Brain microvascular endothelial cell (primary cell): Measurements from ENCODE around the gene FAM228B.

Source experiments
- DNase-seq: peaks from one replicate; pipeline ENCODE4 v3.0.0-alpha.2; 2020
- H3K27ac ChIP-seq: fragments of 250-450 bp; sonication (Bioruptor Pico); 2 replicates; pipeline ENCODE4 v1.5.1; 2020; ENCODE audit warnings: mild to moderate bottlenecking, moderate library complexity
- H3K27me3 ChIP-seq: fragments of 250-450 bp; sonication (Bioruptor Pico); replicated peaks from 2 replicates; pipeline ENCODE4 v1.5.1; 2020; ENCODE audit warnings: mild to moderate bottlenecking
- H3K36me3 ChIP-seq: fragments of 250-450 bp; sonication (Bioruptor Pico); replicated peaks from 2 replicates; pipeline ENCODE4 v1.5.1; 2020; ENCODE audit warnings: mild to moderate bottlenecking
- H3K4me3 ChIP-seq: 2 replicates; pipeline ENCODE4 v1.5.1; 2011; ENCODE audit warnings: low read depth, mild to moderate bottlenecking, control low read depth, low read length, moderate library complexity
- in situ Hi-C: cut with HindIII; loops from 2 replicates; pipeline ENCODE4 v1.10.0; 2017; ENCODE audit warnings: low sequenced_read_pairs, low pct_ligation_motif_present
- TF ChIP-seq, protein P1 (sequence below): IDR thresholded peaks from 2 replicates; pipeline ENCODE4 v1.5.1; 2011; ENCODE audit warnings: low read depth, mild to moderate bottlenecking, moderate library complexity, low read length, control low read depth, inconsistent platforms; ENCODE audit errors: missing control alignments

FAM228B gene

DNA sequence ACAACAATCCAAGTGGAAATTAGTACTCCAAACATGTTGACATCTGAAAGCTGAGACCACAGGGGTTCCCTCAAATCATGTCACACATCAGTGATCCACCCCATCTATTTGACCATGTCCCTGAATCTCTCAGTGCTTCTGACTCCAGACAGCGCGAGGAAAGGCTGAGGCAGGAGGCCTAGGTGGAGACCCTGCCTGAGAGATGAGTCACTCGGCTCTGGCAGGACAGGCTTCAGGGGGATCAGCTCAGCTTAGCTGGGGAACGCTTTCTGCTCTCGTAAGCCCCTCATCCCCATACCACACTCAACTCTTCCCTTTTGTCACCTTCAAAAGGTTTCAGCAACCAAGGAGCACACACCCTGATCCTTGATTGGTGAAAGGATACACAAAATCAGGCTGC is 45.8 kb downstream of the FAM228B start:
- Histone ChIP-seq H3K36me3 (no peaks in the 10 kb centered on the region), H3K4me3 (no peak overlapping the region), H3K27ac (no peak overlapping the region), H3K27me3 (no peaks in the 10 kb centered on the region)
- DNase-seq, result no peak
- TF ChIP-seq, protein P1, sequence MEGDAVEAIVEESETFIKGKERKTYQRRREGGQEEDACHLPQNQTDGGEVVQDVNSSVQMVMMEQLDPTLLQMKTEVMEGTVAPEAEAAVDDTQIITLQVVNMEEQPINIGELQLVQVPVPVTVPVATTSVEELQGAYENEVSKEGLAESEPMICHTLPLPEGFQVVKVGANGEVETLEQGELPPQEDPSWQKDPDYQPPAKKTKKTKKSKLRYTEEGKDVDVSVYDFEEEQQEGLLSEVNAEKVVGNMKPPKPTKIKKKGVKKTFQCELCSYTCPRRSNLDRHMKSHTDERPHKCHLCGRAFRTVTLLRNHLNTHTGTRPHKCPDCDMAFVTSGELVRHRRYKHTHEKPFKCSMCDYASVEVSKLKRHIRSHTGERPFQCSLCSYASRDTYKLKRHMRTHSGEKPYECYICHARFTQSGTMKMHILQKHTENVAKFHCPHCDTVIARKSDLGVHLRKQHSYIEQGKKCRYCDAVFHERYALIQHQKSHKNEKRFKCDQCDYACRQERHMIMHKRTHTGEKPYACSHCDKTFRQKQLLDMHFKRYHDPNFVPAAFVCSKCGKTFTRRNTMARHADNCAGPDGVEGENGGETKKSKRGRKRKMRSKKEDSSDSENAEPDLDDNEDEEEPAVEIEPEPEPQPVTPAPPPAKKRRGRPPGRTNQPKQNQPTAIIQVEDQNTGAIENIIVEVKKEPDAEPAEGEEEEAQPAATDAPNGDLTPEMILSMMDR, result no peak
- in situ Hi-C loops, result no loop called here

DNA sequence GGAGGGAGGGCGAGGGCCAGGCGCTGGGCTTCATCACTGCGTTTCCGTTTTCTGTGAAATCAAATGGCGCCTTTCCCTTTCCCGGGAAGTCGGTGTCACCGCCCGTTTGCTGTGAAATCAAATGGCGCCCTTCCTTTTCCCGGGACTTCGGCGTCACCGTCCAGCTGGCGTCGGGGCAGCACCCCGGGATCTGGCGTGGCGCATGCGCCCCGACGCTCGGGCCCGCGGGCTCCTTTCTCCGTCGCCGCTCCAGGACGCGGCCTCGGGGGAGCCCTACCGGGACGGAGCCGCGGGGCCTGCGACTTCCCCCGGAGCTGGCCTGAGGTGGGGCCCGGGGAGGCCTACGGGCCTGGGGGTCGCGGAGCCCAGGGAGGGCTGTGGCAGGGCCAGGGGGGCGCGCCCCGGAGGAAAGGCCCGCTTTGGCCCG is 51.6 kb downstream of the FAM228B start, which contains the start of gene FAM228A:
TSS of gene FAM228A (plus strand) at position 203 of the 427 bp plus-strand sequence. CDS start 428 bp downstream, outside the sequence.
- Histone ChIP-seq H3K27ac (no peak within 1 kb of the TSS), H3K36me3 (no peaks in the 10 kb centered on the region), H3K27me3 (no peaks in the 10 kb centered on the region), H3K4me3 (no peak within 1 kb of the TSS)
- DNase-seq, result no peak
- in situ Hi-C loops, result no loop called here
- TF ChIP-seq, protein P1, result no peak

DNA sequence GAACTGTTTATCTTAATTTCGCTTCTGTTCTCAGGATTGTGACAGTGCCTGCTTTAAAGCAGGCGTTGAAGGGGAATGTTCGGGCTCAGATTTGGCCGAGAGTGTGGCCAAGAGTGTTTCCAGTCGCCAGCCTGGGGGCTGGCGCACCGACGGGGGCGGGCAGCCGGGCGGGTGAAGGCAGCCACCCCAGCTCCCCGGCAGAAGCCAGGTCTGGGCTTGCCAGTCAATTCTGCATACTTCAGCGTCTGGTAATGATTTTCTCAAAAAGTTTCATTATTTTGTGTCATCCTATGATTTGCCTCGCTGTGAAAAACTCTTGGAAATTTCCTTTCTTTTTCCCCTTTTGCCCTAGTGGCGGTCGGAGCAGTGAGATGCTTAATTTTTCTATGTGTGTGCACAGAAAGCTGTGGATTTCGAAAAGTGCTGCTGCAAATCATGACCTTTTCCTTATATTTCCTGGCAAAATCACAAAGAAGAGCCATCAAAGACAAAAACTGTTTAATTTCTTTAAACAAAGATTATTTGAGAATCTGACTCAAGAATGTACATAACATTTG is 52.4 kb downstream of the FAM228B start:
- Histone ChIP-seq H3K36me3 (no peaks in the 10 kb centered on the region), H3K27ac (no peak overlapping the region), H3K4me3 (no peak overlapping the region), H3K27me3 (no peaks in the 10 kb centered on the region)
- no peak for DNase-seq
- TF ChIP-seq, protein P1, result peak; percentile 19
- in situ Hi-C loops, result no loop called here

DNA sequence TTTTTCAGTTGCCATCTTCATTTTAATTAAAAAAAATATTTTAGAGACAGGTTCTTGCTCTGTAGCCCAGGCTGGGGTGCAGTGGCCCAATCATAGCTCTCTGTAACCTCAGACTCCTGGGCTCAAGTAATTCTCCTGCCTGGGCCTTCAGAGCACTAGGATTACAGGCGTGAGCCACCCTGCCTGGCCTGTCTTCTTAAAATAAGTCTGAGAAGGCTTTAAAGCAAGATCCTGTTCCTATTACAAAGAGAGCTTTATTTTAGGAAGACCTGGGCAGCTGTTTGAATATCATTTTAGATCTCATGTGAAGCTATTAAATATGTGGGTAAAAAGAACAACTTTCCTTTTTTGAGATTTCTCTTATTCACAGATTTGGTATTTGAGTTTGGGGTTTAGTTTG is 53.1 kb downstream of the FAM228B start:
- DNase-seq, result no peak
- TF ChIP-seq, protein P1, result no peak
- in situ Hi-C loops, result no loop called here
- Histone ChIP-seq H3K27me3 (no peaks in the 10 kb centered on the region), H3K27ac (no peak overlapping the region), H3K4me3 (no peak overlapping the region), H3K36me3 (no peaks in the 10 kb centered on the region)

DNA sequence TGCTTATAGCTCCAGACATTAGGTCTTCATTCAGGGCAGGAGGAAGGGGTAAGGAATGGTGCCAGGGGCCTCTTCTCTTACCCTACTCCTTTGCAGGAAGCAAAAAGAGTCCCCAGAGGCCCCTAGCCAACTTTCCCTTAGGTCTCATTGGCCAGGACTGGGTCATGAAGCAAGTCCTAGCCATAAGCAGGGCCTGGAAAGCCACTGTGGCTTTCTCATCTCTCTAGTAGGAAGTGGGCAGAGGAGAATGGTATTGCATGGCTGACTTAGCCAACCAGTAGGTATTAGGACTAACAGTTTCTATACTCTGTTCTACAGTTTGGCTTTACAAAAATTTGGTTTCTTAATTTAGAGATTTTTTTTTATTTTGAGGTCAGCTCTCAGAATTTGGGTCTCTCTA is 56.4 kb downstream of the FAM228B start:
- TF ChIP-seq, protein P1, result no peak
- Histone ChIP-seq H3K27me3 (no peaks in the 10 kb centered on the region), H3K36me3 (no peaks in the 10 kb centered on the region), H3K27ac (no peak overlapping the region), H3K4me3 (no peak overlapping the region)
- no peak for DNase-seq
- in situ Hi-C loops, result no loop called here

DNA sequence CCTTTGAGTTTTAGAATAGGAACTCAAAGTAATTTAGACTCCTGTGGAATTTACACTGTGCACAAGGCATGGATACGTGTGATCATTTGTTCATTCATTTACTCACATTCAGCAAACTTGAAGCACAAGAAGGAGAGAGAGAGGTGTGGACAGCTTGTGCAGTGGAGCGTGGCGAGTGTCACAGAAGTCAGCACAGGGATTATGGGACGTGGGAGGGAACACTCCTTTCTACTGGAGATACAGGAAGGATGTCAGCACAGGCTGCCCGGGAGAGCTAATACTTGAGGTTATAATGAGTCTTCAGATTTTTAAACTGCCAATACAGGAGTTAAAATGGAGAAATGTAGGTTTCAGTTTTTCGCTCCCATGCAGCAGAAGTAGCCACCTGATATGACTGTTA is 58.6 kb downstream of the FAM228B start:
- Histone ChIP-seq H3K4me3 (no peak overlapping the region), H3K36me3 (no peaks in the 10 kb centered on the region), H3K27ac (no peak overlapping the region), H3K27me3 (no peaks in the 10 kb centered on the region)
- no peak for DNase-seq
- TF ChIP-seq, protein P1, result no peak
- in situ Hi-C loops, result no loop called here
